ENCODE results near the gene LRRC36. TPM values are rescaled to one million over a fixed set of nuclear protein-coding genes. Genes with fewer than 3 reads are reported as not detected.

Gene LRRC36
- total RNA-seq, 1 experiment from 2014 or later, result not detected

DNA sequence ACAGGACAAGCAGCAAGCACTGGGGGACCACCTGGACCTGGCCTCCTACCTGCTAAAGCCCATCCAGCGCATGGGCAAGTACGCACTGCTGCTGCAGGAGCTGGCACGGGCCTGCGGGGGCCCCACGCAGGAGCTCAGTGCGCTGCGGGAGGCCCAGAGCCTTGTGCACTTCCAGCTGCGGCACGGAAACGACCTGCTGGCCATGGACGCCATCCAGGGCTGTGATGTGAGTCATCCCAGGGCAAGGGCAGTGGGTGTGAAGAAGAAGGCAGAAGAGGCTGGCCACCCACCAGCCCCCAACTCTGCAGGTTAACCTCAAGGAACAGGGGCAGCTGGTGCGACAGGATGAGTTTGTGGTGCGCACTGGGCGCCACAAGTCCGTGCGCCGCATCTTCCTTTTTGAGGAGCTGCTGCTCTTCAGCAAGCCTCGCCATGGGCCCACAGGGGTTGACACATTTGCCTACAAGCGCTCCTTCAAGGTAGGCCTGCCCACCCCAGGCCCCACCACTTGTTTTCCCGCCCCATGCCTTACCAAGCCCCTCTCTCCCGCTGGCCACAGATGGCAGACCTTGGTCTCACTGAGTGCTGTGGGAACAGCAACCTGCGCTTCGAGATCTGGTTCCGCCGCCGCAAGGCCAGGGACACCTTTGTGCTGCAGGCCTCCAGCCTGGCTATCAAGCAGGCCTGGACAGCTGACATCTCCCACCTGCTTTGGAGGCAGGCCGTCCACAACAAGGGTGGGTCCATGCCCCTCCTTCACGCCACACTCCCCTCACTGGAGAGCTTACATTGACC is 40.0 kb upstream of the LRRC36 start:
- ChIA-PET CTCF (interaction anchor here (2.2 kb wide), 1 partner anchor 26 kb away, joined by 16 read pairs; no protein-coding TSS in a partner anchor), POLR2A (ENCODE audit: unreplicated experiment) (no interaction called here)
- no peaks in the 10 kb centered on the region for H4K20me1 ChIP-seq (ENCODE audit: insufficient read depth)
- H3K9me3 ChIP-seq (ENCODE audit: insufficient read depth, low read depth), result no peaks in the 10 kb centered on the region
- no peak overlapping the region for H3K4me3 ChIP-seq
- DNase-seq, result no peak
- no peaks in the 10 kb centered on the region for H3K9me2 ChIP-seq (ENCODE audit: insufficient read depth)
- H3K36me3 ChIP-seq (ENCODE audit: low read depth), result no peaks in the 10 kb centered on the region
- H3K4me1 ChIP-seq (replicated peaks; ENCODE audit: insufficient read depth), result peaks cover 16% of the 10 kb centered on the region
- no peak overlapping the region for H2AFZ ChIP-seq
- no peak overlapping the region for H3K4me2 ChIP-seq
- H3F3A ChIP-seq (ENCODE audit: insufficient read depth, low read depth), result peaks cover 12% of the 10 kb centered on the region; the same call in 1 of the 2 replicates
- H3K79me2 ChIP-seq (ENCODE audit: low read depth), result no peaks in the 10 kb centered on the region
- no peak for TF ChIP-seq EZH2 (IDR thresholded peaks at IDR 0.05; ENCODE audit: low read depth)
- TF ChIP-seq, protein P1, sequence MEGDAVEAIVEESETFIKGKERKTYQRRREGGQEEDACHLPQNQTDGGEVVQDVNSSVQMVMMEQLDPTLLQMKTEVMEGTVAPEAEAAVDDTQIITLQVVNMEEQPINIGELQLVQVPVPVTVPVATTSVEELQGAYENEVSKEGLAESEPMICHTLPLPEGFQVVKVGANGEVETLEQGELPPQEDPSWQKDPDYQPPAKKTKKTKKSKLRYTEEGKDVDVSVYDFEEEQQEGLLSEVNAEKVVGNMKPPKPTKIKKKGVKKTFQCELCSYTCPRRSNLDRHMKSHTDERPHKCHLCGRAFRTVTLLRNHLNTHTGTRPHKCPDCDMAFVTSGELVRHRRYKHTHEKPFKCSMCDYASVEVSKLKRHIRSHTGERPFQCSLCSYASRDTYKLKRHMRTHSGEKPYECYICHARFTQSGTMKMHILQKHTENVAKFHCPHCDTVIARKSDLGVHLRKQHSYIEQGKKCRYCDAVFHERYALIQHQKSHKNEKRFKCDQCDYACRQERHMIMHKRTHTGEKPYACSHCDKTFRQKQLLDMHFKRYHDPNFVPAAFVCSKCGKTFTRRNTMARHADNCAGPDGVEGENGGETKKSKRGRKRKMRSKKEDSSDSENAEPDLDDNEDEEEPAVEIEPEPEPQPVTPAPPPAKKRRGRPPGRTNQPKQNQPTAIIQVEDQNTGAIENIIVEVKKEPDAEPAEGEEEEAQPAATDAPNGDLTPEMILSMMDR (conservative IDR thresholded peaks at IDR 0.05), result no peak
- H3K27me3 ChIP-seq (ENCODE audit: insufficient read depth, low read depth), result no peaks in the 10 kb centered on the region
- H3K27ac ChIP-seq, result no peak overlapping the region
- no TSS peak for BruUV-seq (replicated peaks)
- intact Hi-C loops (cut with micrococcal nuclease; ENCODE audit: unreplicated experiment), result no loop called here

DNA sequence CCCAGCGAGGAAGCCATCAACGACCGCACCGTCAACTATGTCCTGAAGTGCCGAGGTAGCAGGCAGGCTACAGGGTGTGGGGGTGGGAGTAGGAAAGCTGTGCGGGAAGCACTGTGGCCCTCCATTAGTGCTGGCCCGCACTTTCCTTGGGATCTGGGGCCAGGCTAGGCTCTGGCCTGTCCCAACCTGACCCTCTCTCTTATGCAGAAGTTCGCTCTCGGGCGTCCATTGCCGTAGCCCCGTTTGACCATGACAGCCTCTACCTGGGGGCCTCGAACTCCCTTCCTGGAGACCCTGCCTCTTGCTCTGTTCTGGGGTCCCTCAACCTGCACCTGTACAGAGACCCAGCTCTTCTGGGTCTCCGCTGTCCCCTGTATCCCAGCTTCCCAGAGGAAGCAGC is 38.7 kb upstream of the LRRC36 start:
- H3K4me1 ChIP-seq (replicated peaks; ENCODE audit: insufficient read depth), result peaks cover 16% of the 10 kb centered on the region
- intact Hi-C loops (cut with micrococcal nuclease; ENCODE audit: unreplicated experiment), result no loop called here
- H3K79me2 ChIP-seq (ENCODE audit: low read depth), result no peaks in the 10 kb centered on the region
- H3F3A ChIP-seq (ENCODE audit: insufficient read depth, low read depth), result peaks cover 12% of the 10 kb centered on the region; the same call in 1 of the 2 replicates
- no peaks in the 10 kb centered on the region for H3K27me3 ChIP-seq (ENCODE audit: insufficient read depth, low read depth)
- no TSS peak for BruUV-seq (replicated peaks)
- no peaks in the 10 kb centered on the region for H3K9me2 ChIP-seq (ENCODE audit: insufficient read depth)
- H4K20me1 ChIP-seq (ENCODE audit: insufficient read depth), result no peaks in the 10 kb centered on the region
- ChIA-PET CTCF (interaction anchor here (0.6 kb wide), 1 partner anchor 28 kb away, joined by 3 read pairs; no protein-coding TSS in a partner anchor), POLR2A (ENCODE audit: unreplicated experiment) (no interaction called here)
- no peak overlapping the region for H3K4me2 ChIP-seq
- H3K36me3 ChIP-seq (ENCODE audit: low read depth), result no peaks in the 10 kb centered on the region
- no peak for DNase-seq
- H3K4me3 ChIP-seq, result no peak overlapping the region
- H3K27ac ChIP-seq, result no peak overlapping the region
- TF ChIP-seq EZH2 (IDR thresholded peaks at IDR 0.05; ENCODE audit: low read depth), result no peak
- TF ChIP-seq, protein P1 (conservative IDR thresholded peaks at IDR 0.05), result no peak
- no peak overlapping the region for H2AFZ ChIP-seq
- H3K9me3 ChIP-seq (ENCODE audit: insufficient read depth, low read depth), result no peaks in the 10 kb centered on the region

DNA sequence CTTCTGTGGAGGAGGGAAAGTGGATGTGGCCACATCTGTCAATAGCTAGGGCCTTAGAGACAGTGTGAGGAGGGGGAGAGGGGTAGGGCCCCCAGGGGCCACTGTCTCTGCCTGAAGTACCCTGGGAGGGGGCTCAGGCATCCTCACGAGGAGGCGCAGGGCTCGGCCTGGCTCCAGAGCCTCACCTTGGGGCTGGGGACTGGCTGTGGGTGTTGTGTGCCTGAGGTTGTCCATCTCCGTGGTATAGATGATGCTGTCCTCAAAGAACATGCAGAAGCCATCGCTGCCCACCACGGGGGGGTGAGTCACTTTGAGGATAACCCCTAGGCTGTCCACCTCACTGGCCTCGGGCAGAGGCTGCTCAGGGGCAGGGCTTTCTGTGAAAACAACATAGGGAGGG is 35.2 kb upstream of the LRRC36 start:
- Histone ChIP-seq H3K4me3 (no peak overlapping the region), H3K36me3 (ENCODE audit: low read depth) (no peaks in the 10 kb centered on the region), H2AFZ (no peak overlapping the region), H3K4me2 (no peak overlapping the region), H3K79me2 (ENCODE audit: low read depth) (no peaks in the 10 kb centered on the region), H3F3A (ENCODE audit: insufficient read depth, low read depth) (peaks cover under 1% of the 10 kb centered on the region; the same call in 1 of the 2 replicates), H3K27ac (no peak overlapping the region), H3K4me1 (replicated peaks; ENCODE audit: insufficient read depth) (peaks cover 15% of the 10 kb centered on the region), H4K20me1 (ENCODE audit: insufficient read depth) (no peaks in the 10 kb centered on the region), H3K9me3 (ENCODE audit: insufficient read depth, low read depth) (no peaks in the 10 kb centered on the region), H3K27me3 (ENCODE audit: insufficient read depth, low read depth) (no peaks in the 10 kb centered on the region), H3K9me2 (ENCODE audit: insufficient read depth) (no peaks in the 10 kb centered on the region)
- BruUV-seq (replicated peaks), result no TSS peak
- POLR2A ChIA-PET (ENCODE audit: unreplicated experiment), result no interaction called here
- intact Hi-C loops (cut with micrococcal nuclease; ENCODE audit: unreplicated experiment), result no loop called here
- DNase-seq, result no peak
- CTCF ChIA-PET, result no interaction called here
- TF ChIP-seq, protein P1 (conservative IDR thresholded peaks at IDR 0.05), result no peak
- no peak for TF ChIP-seq EZH2 (IDR thresholded peaks at IDR 0.05; ENCODE audit: low read depth)
